IPS DF 19.7 (cell line): ENCODE data around the gene ZNF862.

Source experiments
- DNase-seq: peaks from one replicate; pipeline ENCODE4 v3.0.0-alpha.2; 2013; ENCODE audit warnings: low read depth, low spot score

The ZNF862 gene

GRCh38 chr7:149845257-149845980 is 7.2 kb downstream of the ZNF862 start:
- no peak for DNase-seq

- DNase-seq = no peak
Measured at GRCh38 chr7:149846021-149846420, 7.8 kb downstream of the ZNF862 start.

GRCh38 chr7:149846436-149847046 is 8.4 kb downstream of the ZNF862 start:
- DNase-seq = no peak

- DNase-seq = no peak
Measured at GRCh38 chr7:149849174-149849573, 11.0 kb downstream of the ZNF862 start.

- no peak for DNase-seq
Measured at GRCh38 chr7:149850007-149850594, 11.9 kb downstream of the ZNF862 start.

- DNase-seq = no peak
Measured at GRCh38 chr7:149850716-149851115, 12.5 kb downstream of the ZNF862 start.

GRCh38 chr7:149851449-149851848 is 13.3 kb downstream of the ZNF862 start:
- no peak for DNase-seq

- DNase-seq = no peak
Measured at GRCh38 chr7:149853157-149853556, 15.0 kb downstream of the ZNF862 start.

- DNase-seq = no peak
Measured at GRCh38 chr7:149854611-149855360, 16.6 kb downstream of the ZNF862 start.

- no peak for DNase-seq
Measured at GRCh38 chr7:149855361-149856305, 17.5 kb downstream of the ZNF862 start.

GRCh38 chr7:149856583-149856982 is 18.4 kb downstream of the ZNF862 start:
- no peak for DNase-seq

GRCh38 chr7:149859369-149859768 is 21.2 kb downstream of the ZNF862 start:
- DNase-seq = no peak

GRCh38 chr7:149859876-149860275 is 21.7 kb downstream of the ZNF862 start:
- DNase-seq = no peak

- no peak for DNase-seq
Measured at GRCh38 chr7:149860821-149861727, 22.9 kb downstream of the ZNF862 start.

- DNase-seq = no peak
Measured at GRCh38 chr7:149861728-149862045, 23.5 kb downstream of the ZNF862 start.

GRCh38 chr7:149862156-149862555 is 24.0 kb downstream of the ZNF862 start:
- DNase-seq = no peak

- no peak for DNase-seq
Measured at GRCh38 chr7:149863500-149863899, 25.3 kb downstream of the ZNF862 start.

- no peak for DNase-seq
Measured at GRCh38 chr7:149864023-149864422, 25.8 kb downstream of the ZNF862 start.

- DNase-seq = no peak
Measured at GRCh38 chr7:149864751-149865150, 26.6 kb downstream of the ZNF862 start.

GRCh38 chr7:149865437-149865836 is 27.3 kb downstream of the ZNF862 start:
- DNase-seq = no peak
